ENCODE data around the gene USP11.

USP11 gene

GRCh38 chrX:47204970-47205369 is 27.8 kb upstream of the USP11 start:
- DNase-seq: no peak

DNA sequence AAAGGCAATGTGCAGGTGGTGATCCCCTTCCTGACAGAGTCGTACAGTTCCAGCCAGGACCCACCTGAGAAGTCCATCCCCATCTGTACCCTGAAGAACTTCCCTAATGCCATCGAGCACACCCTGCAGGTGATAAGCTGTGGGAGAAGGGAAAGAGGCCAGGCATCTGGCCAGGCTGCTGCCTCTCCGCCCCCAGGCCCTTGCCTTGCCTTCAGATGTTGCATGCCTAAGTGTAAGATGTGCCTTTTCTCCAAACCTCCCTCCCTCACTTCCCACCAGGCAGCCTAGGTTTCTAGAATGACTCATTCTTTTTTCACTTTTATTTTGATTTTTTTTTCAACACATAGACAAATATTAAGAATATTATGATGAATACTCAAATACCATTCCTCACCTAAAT is 26.5 kb upstream of the USP11 start:
- no peak for DNase-seq

DNA sequence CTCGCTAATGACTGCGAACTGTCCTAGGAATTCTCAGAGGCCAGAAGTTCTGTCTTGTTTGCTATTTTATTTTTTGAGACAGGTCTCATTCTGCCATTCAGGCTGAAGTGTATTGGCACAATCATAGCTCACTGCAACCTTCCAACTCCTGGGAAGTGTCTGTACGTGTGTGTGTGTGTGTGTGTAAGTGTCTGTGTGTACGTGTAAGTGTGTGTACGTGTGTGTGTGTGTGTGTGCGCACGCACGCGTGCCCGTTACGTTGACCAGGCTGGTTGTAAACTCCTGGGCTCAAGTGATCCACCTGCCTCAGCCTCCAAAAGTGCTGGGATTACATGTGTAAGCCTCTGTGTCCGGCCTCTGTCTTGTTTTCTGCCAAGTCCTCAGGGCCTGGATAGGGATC is 24.7 kb upstream of the USP11 start:
- DNase-seq: no peak

DNA sequence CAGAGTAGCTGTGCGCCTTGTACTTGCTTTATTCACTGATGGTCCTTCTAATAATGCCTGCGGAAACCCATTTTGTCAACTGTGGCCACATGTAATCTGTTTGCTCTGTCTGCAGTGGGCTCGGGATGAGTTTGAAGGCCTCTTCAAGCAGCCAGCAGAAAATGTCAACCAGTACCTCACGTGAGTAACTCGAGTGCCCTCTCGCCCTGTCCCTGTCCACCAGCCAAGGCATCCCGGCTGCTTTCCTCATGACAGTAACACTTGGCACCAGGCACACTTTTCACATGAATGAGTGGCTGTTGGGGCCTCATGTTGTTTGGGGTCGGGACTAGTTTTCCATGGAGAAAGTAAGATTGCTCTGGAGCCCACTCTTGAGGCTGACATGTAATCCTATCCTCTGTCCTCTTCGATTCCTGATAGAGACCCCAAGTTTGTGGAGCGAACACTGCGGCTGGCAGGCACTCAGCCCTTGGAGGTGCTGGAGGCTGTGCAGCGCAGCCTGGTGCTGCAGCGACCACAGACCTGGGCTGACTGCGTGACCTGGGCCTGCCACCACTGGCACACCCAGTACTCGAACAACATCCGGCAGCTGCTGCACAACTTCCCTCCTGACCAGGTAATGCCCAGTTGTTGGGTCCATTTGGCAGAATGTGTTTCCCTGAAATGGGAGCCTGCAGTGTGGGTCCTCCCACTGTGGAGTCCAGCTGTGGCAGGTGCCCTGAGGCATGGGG is 23.1 kb upstream of the USP11 start:
- DNase-seq: no peak

GRCh38 chrX:47210661-47211425 is 22.0 kb upstream of the USP11 start:
- DNase-seq: no peak

DNA sequence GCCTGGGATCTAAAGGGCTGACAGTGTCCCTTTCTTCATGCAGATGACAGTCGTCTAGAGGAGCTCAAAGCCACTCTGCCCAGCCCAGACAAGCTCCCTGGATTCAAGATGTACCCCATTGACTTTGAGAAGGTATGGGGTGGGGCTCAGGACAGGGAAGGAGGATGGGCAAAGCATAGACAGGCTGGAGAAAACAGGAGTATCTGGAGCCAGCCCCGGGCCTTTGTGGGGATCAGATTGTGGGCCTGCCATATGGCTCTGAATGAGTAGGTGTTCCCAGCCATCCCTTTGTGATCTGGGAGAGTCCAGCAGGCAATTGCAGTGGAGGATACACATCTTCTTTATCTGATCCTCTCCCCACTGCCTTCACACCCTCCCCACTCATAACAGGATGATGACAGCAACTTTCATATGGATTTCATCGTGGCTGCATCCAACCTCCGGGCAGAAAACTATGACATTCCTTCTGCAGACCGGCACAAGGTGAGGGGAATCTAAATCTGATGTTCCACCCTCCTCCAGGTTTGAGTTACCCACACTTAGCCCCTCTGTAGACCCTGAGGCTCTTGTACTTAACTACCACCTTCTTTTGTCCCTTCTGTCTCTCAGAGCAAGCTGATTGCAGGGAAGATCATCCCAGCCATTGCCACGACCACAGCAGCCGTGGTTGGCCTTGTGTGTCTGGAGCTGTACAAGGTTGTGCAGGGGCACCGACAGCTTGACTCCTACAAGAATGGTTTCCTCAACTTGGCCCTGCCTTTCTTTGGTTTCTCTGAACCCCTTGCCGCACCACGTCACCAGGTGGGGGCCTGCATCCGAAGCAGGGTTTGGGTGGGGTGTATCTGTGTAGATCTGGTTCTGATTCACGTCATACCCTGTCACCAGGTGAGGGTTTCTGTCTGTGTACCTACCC is 20.2 kb upstream of the USP11 start:
- no peak for DNase-seq

GRCh38 chrX:47214435-47215077 is 18.3 kb upstream of the USP11 start:
- DNase-seq: no peak

- DNase-seq: no peak
Measured at GRCh38 chrX:47215291-47215900, 17.4 kb upstream of the USP11 start.

- DNase-seq: no peak
Measured at GRCh38 chrX:47216393-47216925, 16.4 kb upstream of the USP11 start.

- DNase-seq: peak in 1 of 2 experiments; percentile 50
Measured at GRCh38 chrX:47217121-47217851, 15.5 kb upstream of the USP11 start.

DNA sequence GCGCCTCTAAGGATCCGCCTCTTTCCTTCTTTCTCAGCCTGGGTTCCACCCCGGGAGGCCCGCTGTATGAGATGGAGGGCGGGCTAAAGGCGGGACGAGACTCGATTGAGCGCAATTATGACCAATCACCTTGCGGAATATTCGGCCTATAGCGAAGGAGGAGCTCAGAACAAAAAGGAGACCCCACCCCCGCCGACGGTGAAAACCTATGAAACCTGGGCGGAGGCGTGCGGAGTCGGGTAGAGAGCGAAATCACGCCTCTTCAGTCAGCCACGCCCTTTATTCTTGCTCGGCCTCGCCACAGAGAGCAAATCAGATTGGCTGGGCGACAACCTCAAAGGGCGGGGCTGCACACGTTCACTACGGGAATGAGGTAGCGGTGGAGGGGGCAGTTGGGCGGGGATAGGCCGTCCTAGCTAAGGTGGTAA is 14.9 kb upstream of the USP11 start:
- peak; percentile 95 to 98 for DNase-seq

DNA sequence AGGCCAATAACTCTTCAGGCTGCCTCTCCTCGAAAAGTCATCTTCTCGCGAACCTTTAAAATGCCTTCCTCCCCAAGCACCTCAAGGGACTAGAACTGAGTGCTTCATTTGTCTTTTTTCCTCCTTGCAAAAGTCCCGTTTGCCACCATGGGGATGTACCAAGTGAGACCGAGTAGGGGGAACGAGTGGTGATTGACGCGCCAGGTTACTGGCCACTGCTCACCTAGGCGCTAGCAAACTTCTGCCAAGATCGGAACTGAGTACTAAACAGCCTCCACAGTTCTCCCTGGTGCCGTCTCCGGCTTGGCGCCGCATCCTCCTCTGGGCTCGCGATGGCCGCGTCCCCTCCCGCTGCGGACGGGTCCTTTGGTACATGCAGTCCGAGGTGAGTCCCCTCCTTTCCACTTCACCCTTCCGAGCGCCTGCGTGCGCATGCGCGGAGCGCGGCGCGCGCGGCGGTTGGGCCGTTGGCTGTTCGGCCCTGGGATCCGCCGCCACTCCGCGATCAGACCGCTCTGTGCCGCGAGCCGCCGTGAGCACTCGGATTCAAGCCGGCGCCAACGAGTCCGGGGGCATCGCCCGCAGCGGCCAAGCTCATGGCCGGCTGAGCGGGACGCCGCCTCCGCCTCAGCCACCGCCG is 14.4 kb upstream of the USP11 start, which contains the start of gene CDK16:
Gene CDK16, plus strand, starts transcription at position 402 of the 640 bp plus-strand sequence. CDS start 4,877 bp downstream, outside the sequence.
- DNase-seq: peak; percentile 25 to 79

- DNase-seq: peak in 1 of 2 experiments; percentile 43
Measured at GRCh38 chrX:47218920-47219815, 13.6 kb upstream of the USP11 start.

DNA sequence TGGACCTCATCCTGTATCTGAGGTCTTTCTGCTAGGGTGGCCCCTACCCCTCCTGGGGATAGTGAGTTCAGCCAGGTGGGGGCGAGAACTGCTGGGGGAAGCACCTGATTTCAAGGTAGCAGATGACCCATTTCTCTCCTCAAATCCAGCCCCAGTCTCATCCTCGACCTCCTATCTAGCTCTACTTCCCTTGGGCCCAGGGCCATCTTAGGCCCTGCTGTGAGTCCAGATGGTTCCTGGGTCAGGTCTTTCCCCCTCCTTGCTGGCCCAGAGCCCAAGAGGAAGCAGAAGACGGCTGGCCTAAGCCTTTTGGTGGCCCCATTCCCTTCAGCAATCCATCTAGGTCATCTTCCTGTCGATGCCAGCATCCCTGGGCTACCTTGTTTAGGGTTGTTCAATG is 11.1 kb upstream of the USP11 start:
- no peak for DNase-seq

DNA sequence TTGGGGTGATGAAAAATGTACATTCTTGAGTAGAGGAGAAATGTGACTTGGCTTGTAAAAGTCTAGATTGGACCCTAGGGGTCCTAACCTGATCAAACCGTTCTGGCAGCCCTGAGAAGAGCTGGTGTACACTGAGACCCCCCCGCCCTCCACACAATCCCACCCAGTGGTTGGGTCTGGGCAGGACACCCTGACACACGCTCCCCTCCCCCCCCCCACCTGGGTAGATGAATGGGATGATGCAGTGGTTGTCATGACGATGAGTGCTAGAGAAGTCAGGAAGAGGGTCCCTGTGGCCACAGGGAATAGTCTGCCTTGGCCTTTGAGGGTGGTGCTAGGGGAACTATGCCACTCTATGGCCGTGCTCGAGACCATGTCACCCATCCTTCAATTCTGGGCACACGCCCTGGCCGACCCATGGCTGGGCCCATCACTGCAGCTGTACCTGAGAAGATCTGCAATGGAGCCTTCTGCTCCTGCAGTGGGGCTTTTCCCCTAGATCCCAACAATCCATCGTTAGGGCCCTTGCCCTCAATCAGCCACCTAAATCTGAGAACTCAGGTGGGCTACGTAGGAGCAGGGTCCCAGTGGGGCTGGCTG is 10.0 kb upstream of the USP11 start:
- DNase-seq: no peak

- no peak for DNase-seq
Measured at GRCh38 chrX:47223476-47224250, 9.1 kb upstream of the USP11 start.

DNA sequence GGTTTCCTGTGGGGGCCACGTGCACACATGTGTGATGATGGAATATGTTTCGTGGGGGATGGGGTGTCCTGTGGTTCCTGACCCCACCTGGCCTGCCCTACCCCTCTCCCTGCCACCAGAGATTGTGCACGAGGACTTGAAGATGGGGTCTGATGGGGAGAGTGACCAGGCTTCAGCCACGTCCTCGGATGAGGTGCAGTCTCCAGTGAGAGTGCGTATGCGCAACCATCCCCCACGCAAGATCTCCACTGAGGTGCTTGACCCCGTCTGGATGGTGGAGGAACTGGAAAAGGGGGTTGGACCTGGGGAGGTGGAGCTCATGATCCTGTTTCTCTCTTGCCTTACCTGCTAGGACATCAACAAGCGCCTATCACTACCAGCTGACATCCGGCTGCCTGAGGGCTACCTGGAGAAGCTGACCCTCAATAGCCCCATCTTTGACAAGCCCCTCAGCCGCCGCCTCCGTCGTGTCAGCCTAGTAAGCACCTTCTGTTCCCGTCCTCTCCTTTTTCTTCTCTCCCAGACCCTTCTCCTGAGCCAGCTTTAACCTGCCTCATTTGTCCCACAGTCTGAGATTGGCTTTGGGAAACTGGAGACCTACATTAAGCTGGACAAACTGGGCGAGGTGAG is 8.4 kb upstream of the USP11 start:
- DNase-seq: no peak

DNA sequence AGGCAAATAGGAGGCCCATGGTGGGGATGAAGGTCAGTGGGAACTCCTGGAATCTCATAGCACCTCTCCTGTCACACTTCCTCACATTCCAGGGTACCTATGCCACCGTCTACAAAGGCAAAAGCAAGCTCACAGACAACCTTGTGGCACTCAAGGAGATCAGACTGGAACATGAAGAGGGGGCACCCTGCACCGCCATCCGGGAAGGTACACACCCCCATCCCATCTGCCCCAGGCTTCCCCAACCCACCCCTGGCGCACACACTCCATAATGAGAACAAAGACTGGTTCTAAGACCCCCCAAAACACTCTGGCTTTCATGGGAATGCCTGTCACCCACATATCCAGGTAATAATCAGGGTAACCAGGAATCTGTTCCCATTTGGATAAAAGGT is 7.9 kb upstream of the USP11 start:
- DNase-seq: no peak

Data from NCI-H446 (cell line).